Activated T-helper 1 cell treated with Interleukin-2 at 50 U/mL for 16 hours (primary cell): ENCODE data around the gene MYO9B.

Source experiments
- DNase-seq: peaks from one replicate; pipeline ENCODE4 v3.0.0-alpha.2; 2020; ENCODE audit warnings: low read depth

The MYO9B gene

GRCh38 chr19:17060802-17061201 is 14.8 kb upstream of the MYO9B start:
- DNase-seq: no peak

GRCh38 chr19:17061205-17061604 is 14.4 kb upstream of the MYO9B start:
- DNase-seq: no peak

GRCh38 chr19:17061691-17062090 is 13.9 kb upstream of the MYO9B start:
- DNase-seq: no peak

GRCh38 chr19:17063428-17063827 is 12.1 kb upstream of the MYO9B start:
- no peak for DNase-seq

GRCh38 chr19:17069193-17069592 is 6.4 kb upstream of the MYO9B start:
- DNase-seq: no peak

GRCh38 chr19:17070421-17070820 is 5.2 kb upstream of the MYO9B start:
- no peak for DNase-seq

GRCh38 chr19:17070912-17071311 is 4.7 kb upstream of the MYO9B start:
- DNase-seq: no peak

GRCh38 chr19:17073869-17074633 is 1.5 kb upstream of the MYO9B start:
- DNase-seq: no peak

GRCh38 chr19:17074634-17075034 is 943 bp upstream of the MYO9B start:
- no peak for DNase-seq

- peak; percentile 31 for DNase-seq
Observed at GRCh38 chr19:17075864-17076542, 426 bp downstream of the MYO9B start.

- peak; percentile 10 for DNase-seq
Observed at GRCh38 chr19:17076543-17076991, 990 bp downstream of the MYO9B start.

- DNase-seq: no peak
Observed at GRCh38 chr19:17077447-17078028, 2.0 kb downstream of the MYO9B start.

- no peak for DNase-seq
Observed at GRCh38 chr19:17078036-17078919, 2.7 kb downstream of the MYO9B start.

- DNase-seq: no peak
Observed at GRCh38 chr19:17078920-17079709, 3.5 kb downstream of the MYO9B start.

- peak; percentile 44 for DNase-seq
Observed at GRCh38 chr19:17079710-17080439, 4.3 kb downstream of the MYO9B start.

GRCh38 chr19:17080440-17080801 is 4.8 kb downstream of the MYO9B start:
- DNase-seq: no peak

- no peak for DNase-seq
Observed at GRCh38 chr19:17081672-17082630, 6.4 kb downstream of the MYO9B start.

GRCh38 chr19:17086120-17086519 is 10.5 kb downstream of the MYO9B start:
- no peak for DNase-seq

GRCh38 chr19:17086834-17087233 is 11.3 kb downstream of the MYO9B start:
- DNase-seq: no peak

- DNase-seq: no peak
Observed at GRCh38 chr19:17088552-17088951, 13.0 kb downstream of the MYO9B start.
